OCI-LY3 (cell line): ENCODE results near the gene ZNF208.

ENCODE experiments used
- CTCF ChIP-seq: fragments of 200-600, 300-600 bp; sonication (generic); IDR thresholded peaks from 2 replicates; pipeline ENCODE4 v1.5.1; 2014; ENCODE audit warnings: antibody characterized with exemption, low read length, low read depth
- EZH2phosphoT487 ChIP-seq: fragments of 200-600 bp; shearing (Covaris generic); IDR thresholded peaks from 2 replicates; pipeline ENCODE4 v1.6.1; 2018; ENCODE audit warnings: antibody characterized with exemption, mixed run types, low read depth

- TF ChIP-seq CTCF: no peak
- no peak for TF ChIP-seq EZH2phosphoT487
Observed at GRCh38 chr19:22052644-22053013, 41.9 kb upstream of the ZNF208 start.
